Erythroblast (primary cell): Measurements from ENCODE around the gene ATG9A.

ENCODE experiments used
- GATA1 ChIP-seq: IDR thresholded peaks from 2 replicates; pipeline ENCODE4 v1.6.1; 2011; ENCODE audit warnings: low read depth, mild to moderate bottlenecking, control low read depth, low read length, moderate library complexity
- POLR2A ChIP-seq: IDR thresholded peaks from 2 replicates; pipeline ENCODE4 v1.6.1; 2011; ENCODE audit warnings: mild to moderate bottlenecking, low read length

GRCh38 chr2:219272995-219273394, 43.6 kb upstream of the ATG9A start:
- TF ChIP-seq POLR2A (no peak), GATA1 (no peak)
